GM11168 (cell line): ENCODE measurements around the gene CAPN11.

ENCODE experiments used
- in situ Hi-C: fragments of 300-500 bp; cut with MboI; formaldehyde crosslinking; loops from one replicate; pipeline ENCODE4 v1.12.0; 2022; ENCODE audit warnings: low sequenced_read_pairs; ENCODE audit not compliant: unreplicated experiment

Gene CAPN11

DNA sequence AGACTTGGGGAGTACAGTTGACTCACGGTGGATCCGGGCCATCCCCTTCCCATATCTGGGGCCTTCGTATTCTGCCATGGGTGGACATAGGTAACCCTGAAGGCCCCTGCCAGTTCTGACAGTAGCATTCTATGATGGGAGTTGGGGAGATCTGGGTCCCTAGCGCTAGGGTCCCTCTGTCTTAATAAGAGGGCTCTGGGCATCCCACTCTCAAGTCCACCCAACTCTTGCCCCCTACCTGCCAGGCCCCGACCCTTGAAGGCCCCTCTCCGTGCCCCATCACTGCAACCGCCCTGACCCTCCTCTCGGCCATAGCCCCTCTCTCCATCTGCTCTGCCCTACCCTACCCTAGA, 6.5 kb upstream of the CAPN11 start:
- in situ Hi-C loops: loop anchor here (5.0 kb wide), 1 partner anchor 50 kb away; no protein-coding TSS in a partner anchor

DNA sequence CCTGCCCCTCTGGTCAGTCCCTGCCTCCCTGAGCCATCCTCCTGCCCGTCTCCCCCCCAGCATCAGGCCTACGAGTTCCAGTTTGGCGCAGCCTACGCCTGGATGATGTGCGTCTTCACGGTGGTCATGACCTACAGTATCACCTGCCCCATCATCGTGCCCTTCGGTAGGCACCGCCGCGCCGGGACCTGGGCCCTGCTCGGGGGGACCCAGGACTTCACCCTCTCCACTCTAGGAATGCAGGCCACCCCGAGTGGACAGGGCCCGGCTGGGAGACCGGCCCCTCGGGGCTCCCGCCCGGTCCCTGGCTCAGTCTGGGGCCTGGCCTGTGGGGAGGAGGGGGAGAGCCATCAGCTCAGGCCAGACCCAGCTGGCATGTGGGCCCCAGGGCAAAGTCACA, 6.1 kb upstream of the CAPN11 start:
- in situ Hi-C loops: loop anchor here (5.0 kb wide), 1 partner anchor 50 kb away; no protein-coding TSS in a partner anchor

DNA sequence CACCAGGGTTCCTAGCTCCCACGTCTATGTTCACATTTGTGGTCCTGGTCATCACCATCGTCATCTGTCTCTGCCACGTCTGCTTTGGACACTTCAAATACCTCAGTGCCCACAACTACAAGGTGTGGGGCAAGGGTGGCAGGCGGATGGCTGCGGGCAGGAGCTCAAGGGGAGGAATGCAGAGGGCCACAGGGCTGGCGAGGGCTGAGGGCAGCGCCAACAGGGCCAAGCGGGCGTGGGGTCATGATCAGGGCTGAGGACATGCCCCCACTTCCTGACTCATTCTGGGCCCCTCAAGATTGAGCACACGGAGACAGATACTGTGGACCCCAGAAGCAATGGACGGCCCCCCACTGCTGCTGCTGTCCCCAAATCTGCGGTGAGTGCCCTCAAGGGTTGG, 4.6 kb upstream of the CAPN11 start:
- in situ Hi-C loops: loop anchor here (5.0 kb wide), 1 partner anchor 52 kb away; no protein-coding TSS in a partner anchor

DNA sequence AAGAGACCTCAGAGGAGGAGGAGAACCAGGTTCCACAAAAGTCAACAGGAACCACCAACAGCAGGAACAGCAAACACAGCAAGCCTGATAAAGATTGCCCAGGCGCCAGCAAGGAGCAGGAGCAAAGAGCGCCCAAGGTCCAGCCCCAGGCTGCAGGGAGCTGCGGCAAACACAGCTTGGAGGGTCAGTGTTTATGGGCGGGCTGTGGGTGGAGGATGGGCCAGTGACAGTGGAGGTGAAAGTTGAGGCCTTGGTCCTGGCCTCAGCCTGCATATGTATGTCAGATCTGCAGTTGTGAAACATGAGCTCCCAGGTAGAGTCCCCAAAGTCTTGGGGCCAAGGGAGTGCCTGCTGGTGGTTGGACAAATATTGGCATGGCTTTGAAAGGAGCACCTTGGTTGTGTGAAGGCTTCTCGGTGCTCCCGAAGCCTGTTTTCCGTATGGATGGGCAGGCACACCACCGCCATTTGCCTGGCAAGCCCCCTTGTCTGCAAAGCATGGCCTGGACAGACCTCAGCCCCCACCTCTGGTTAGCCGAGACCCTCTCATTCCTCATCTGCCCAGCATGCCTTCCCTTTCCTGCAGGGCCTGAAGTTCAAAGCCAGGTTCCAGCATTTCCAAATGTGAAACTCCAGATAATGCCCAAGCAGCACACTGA, 2.0 kb upstream of the CAPN11 start:
- in situ Hi-C loops: no loop called here

DNA sequence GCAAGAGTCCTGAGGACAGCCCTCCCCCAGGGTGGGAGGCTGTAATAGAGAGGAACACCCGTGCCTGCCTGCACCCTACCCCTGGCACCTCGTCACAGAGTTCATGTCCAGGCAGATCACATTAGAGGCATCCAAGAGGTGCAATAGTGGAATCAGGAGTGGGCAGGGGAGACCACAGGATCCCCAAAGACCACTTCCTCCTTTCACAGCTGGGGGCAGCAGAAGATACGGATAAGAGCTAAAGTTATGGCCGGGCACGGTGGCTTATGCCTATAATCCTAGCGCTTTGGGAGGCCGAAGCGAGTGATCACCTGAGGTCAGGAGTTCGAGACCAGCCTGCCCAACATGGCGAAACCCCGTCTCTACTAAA, 1.5 kb upstream of the CAPN11 start:
- in situ Hi-C loops: no loop called here

DNA sequence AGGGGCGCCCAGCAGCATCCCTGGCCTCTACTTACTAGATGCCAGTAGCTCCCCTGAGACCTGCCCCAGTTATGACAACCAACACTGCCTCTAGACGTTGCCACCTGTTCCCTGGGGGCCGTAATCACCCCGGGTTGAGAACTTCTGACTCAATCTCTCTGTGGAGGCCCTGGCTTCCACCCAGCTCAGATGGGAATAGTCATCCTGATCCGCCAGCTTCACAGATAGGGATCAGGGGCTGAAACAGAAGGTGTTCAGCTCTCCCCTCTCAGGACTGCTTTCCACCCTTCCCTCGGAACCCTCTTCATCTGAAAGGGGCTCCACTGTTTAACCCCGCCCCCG, 3.3 kb downstream of the CAPN11 start:
- in situ Hi-C loops: loop anchor here (10.0 kb wide), 1 partner anchor 173 kb away; no protein-coding TSS in a partner anchor

DNA sequence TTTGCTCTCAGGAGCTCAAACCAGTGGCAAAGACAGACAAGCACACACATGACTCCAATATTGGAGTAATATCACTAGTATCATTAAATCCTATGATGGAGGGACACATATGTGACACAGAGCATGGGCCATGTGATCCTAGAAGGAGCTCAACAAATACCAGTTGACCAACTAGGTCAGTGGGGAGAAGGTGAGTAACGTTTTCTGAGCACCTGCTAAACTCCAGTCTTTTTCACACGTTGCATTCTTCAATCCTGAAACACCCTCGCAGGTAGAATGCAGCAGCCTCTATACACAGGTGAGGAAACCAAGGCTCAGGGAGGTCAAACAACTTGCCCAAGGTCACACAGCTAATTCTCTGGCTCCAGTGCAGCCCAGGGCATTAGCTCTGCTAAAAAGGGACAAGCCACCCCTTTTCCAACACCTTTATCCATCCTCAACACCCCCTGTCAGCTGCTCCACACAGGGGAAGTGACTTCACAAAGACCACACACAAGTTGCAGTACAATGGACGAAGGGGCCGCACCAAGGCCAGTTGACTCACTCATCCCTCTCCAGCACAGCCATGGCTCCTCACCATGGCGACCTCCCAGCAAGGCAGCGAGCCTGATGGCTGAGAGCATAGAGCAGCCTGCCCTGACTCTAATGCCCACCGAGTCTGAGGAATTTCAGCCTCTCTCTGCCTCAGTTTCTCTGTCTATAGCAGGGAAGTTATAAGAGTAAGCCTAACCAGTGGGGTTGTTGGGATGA, 4.4 kb downstream of the CAPN11 start:
- in situ Hi-C loops: loop anchor here (10.0 kb wide), 1 partner anchor 172 kb away; no protein-coding TSS in a partner anchor

DNA sequence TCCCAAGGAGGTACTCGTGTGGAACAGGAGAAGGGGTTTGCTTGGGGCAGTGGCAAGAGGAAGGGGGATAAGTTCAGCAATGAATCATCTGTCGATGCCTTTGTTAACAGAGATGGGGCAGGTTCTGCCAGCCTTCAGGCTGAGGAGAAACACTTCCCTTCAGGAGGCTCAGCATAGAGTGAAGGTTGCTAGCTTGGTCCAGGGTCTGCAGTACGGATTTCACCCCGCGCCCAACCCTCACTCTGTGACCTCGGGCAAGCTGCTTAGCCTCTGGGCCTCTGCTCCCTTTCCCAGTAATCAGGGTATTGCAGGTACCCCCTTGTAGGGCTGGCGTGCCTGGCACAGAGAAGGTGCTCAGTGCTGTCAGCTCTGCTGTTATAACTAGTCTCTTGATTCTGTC, 7.5 kb downstream of the CAPN11 start:
- in situ Hi-C loops: loop anchor here (10.0 kb wide), 1 partner anchor 169 kb away; no protein-coding TSS in a partner anchor

DNA sequence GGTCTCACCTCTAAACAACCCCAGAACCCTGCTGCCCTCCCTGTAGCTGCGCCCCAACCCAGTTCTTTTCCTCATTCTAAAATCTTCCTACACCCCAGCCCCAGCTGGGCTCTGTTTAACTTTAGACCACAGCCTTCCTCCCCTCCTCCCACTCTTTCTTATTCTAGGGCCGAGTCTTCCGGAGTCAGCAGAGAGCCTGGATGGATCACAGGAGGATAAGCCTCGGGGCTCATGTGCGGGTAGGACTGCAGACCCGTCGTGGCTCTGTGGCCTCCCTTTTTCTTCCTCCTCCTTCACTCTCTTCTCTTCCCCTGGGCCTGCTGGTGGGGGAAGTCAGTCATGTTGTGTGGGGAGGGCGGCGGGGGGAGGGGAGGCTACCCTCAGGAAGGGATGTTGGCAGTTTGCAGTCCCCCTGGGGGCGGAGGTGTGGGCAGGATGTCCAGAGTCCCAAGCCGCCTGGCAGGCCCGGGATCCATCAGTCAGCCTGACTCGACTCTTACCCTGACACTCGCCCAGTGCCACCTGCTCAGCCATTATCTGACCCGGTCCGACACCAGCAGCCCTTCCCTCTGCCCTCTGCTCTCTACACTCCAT, 8.1 kb downstream of the CAPN11 start:
- in situ Hi-C loops: loop anchor here (10.0 kb wide), 1 partner anchor 168 kb away; no protein-coding TSS in a partner anchor

DNA sequence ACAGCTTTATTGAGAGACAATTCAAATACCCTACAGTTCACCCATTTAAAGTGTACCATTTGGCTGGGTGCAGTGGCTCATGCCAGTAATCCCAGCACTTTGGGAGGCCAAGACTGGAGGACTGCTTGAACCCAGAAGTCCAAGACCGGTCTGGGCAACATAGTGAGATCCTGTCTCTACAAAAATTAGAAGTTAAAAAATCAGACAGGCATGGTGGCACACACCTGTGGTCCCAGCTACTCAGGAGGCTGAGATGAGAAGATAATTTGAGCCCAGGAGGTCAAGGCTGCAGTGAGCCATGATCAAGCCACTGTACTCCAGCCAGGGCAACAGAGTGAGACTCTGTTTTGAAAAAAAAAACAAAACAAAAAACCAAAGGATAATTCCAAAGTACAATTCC, 8.9 kb downstream of the CAPN11 start:
- in situ Hi-C loops: loop anchor here (10.0 kb wide), 1 partner anchor 167 kb away; no protein-coding TSS in a partner anchor

DNA sequence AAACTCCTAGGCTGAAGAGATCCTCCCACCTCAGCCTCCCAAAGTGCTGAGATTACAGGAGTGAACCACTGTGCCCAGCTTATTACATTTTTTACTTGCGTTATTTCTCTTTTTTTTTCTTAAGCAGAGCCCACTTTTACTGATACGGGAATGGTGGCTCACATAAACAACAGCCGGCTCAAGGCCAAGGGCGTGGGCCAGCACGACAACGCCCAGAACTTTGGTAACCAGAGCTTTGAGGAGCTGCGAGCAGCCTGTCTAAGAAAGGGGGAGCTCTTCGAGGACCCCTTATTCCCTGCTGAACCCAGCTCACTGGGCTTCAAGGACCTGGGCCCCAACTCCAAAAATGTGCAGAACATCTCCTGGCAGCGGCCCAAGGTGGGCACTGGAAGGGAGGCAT, 10.5 kb downstream of the CAPN11 start:
- in situ Hi-C loops: loop anchor here (10.0 kb wide), 1 partner anchor 166 kb away; no protein-coding TSS in a partner anchor

DNA sequence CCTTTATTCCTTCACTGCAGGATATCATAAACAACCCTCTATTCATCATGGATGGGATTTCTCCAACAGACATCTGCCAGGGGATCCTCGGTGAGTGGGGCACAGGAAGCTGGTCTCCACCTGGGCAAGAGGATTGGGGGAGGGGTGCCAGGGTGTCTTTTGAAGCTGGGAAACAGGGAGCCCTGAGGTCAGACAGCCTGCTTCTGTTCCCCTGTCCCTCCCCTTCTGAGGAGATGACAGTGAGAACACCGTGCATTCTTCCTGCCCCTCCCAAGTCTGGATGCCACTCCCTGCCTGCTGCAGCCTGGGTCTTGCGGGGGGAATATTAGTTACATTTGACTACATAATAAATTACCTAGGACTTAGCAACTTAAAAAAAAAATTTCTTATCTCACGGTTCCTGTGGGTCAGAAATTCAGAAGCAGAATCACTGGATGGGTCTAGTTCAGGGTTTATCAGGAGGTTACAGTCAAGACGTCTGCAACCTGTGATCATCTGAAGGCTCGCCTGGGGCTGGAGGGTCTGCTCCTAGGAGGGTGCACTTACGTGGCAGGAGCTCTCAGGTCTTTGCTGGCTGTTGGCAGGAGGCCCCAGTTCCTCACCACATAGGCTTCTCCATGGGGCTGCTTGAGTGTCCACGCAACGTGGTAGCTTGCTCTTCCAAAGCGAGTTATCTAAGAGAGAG, 11.4 kb downstream of the CAPN11 start:
- in situ Hi-C loops: loop anchor here (5.0 to 10.0 kb wide), 2 partner anchors 67 to 165 kb away; no protein-coding TSS in a partner anchor

DNA sequence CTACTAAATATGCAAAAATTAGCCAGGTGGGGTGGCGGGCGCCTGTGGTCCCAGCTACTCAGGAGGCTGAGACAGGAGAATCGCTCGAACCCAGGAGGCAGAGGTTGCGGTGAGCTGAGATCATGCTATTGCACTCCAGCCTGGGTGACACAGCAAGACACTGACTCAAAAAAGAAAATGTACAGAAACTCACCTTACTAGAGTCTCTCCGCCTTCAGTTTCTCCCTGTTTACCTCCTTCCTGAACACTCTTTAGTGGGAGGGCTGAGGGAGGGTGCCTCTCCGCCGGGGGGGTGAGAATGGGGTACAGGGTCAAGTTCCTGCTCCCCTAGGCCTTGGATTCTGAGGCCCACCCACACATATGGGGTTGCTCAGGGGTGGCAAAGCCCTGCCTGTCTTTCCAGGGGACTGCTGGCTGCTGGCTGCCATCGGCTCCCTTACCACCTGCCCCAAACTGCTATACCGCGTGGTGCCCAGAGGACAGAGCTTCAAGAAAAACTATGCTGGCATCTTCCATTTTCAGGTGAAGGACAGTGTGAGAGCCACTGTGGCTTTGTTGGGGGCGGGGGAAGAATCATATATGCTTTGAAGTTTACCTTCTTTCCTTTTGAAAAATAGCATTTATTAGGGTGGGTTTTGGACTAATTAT, 13.4 kb downstream of the CAPN11 start:
- in situ Hi-C loops: loop anchor here (5.0 kb wide), 1 partner anchor 65 kb away; no protein-coding TSS in a partner anchor

DNA sequence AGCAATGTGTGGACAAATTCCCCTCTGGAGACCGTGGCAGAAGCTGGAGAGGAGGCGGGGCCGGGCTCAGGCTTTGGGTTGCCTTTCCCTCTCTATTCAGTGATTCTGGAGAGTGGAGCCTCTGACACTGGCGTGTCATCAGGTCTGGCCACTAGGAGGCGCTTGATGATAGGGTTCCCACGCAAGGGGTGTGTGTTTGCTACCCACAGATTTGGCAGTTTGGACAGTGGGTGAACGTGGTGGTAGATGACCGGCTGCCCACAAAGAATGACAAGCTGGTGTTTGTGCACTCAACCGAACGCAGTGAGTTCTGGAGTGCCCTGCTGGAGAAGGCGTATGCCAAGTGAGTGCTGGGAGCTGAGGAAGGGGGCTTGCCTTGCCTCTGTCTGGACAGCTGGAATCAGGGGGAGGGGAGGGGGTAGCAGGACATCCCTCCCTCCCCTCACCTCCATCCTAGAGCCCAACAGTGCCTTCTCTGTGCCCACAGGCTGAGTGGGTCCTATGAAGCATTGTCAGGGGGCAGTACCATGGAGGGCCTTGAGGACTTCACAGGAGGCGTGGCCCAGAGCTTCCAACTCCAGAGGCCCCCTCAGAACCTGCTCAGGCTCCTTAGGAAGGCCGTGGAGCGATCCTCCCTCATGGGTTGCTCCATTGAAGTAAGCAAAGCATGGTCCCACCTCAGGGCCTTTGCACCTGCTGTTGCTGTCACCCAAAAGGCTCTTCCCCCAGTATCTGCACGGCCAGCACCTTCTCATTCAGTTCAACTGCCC, 14.3 kb downstream of the CAPN11 start:
- in situ Hi-C loops: loop anchor here (5.0 kb wide), 1 partner anchor 64 kb away; no protein-coding TSS in a partner anchor

DNA sequence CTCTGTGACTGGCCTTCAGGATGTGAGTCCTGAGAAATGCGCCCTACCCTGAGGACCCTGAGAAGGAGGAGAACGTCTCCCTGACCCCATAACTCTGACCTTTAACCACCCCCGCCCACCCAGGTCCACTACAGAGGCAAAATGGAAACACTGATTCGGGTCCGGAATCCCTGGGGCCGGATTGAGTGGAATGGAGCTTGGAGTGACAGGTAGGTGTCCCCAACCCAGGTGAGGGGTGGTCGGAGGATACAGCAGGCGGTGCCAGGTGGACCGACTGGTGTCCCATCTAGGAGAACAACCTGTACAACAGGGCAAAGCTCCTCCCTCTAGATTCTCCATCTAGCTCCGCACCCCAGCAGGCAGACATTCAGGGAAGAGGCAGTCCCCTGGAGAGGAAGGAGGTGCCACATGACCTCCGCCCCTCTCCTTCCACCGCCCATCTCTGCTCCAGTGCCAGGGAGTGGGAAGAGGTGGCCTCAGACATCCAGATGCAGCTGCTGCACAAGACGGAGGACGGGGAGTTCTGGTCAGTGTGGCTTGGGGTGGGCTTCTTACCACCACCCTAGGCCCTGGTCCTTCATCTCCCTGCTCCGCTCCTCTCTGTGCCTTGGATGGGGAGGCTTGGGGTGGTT, 17.6 kb downstream of the CAPN11 start:
- in situ Hi-C loops: no loop called here

DNA sequence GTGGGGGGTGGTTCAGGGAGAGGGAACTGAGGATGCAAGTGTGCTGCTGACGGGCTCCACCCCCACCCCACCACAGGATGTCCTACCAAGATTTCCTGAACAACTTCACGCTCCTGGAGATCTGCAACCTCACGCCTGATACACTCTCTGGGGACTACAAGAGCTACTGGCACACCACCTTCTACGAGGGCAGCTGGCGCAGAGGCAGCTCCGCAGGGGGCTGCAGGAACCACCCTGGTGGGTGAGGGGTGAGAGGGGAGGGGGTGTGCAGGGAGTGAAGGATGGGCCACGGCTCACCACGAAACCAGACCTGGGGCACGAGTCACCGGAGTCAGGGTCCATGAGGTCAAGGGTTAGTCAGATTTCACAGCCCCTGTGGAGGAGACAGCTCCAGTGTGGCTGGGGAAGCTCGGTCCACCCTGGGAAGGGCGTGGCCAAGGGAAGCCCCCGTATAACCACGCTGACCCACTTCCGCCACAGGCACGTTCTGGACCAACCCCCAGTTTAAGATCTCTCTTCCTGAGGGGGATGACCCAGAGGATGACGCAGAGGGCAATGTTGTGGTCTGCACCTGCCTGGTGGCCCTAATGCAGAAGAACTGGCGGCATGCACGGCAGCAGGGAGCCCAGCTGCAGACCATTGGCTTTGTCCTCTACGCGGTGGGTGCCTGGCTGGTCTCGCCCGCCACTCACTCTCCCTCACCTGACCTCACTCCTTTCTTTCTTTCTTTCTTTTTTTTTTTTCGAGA, 18.3 kb downstream of the CAPN11 start:
- in situ Hi-C loops: no loop called here

DNA sequence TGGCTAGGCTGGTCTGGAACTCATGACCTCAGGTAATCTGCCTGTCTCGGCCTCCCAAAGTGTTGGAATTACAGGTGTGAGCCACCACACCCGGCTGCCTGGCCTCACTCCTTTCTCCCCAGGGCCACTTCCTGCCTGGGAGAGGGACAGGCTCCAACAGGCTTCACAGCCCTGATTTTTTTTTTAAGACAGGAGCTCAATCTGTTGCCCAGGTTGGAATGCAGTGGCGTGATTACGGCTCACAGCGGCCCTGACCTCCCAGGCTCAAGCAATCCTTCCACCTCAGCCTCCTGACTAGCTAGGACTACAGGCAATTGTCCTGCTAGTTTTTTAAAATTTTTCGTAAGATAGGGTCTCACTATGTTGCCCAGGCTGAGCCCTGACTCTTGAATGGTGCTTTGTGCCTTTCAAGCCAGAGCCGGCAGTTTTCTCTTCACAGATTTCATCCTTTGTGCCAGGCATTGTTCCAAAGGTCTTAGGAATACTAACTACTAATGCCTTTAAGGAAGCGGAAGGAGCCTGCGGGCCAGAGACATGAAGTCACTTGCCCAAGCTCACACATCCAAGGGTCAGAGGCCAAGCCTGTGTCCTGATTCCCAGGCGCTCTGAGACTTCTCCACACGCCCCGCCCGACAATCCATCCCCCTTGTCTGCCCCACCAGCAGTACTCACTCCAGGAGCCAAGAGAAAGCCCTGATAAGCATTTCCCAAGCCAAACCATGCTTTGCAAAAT, 19.2 kb downstream of the CAPN11 start:
- in situ Hi-C loops: no loop called here
